ENCODE results near the gene CDH4. TPM values are rescaled to one million over a fixed set of nuclear protein-coding genes. Genes with fewer than 3 reads are reported as not detected.

CDH4 gene
- total and polyA plus RNA-seq, 2 of the 8 experiments (the other 6 are each of a cell fraction or from before 2014, with no cell fraction given), result 4.3 to 7.9 TPM

DNA sequence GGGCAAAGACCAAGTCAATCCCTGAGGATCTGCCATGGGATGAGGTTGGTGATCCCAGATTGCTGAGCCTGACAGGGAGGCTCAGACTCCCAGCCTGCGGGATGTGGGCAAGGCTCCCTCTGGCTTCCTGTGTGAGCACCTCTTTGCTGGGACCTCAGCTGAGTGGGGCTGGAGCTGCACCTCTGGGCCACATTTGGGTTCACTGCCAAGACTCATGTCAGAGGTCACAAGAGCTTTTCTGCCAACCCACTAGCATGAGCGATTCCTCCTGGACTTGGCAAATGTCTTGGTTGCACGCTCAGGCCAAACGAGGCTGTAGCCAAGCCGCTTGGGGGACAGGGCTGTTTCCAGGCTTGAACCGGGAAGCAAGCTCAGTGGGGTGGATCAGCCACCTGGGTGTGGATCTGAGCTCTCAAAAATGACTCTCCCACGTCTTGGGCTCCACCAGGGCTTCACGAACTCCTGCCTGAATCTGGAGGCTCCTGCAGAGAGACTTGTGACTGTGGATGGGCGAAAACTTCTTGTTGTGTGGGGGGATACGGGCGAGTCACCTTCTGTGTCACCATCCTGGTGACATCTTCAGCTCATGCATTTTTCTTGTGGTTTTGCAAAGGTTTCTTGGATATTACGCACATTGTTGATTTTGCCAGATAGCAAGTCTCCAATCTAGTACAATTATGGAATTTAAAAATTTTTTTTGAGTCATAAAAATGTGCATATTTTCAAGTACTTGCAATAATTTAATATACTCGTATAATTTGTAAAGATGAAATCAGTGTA is 359.5 kb downstream of the CDH4 start:
- Histone ChIP-seq H4K91ac (replicated peaks; ENCODE audit: insufficient read length, low read length) (no peak overlapping the region), H2AK5ac (ENCODE audit: low read depth, low read length) (no peak overlapping the region), H4K20me1 (replicated peaks in 1 of 2; ENCODE audit: control insufficient read depth in 1 of 2, insufficient read depth in 2 of 2, low read length in 2 of 2) (peaks cover 2% of the 10 kb centered on the region in 2 experiments), H2BK12ac (ENCODE audit: low read depth, low read length) (no peak overlapping the region), H3K9me3 (ENCODE audit: insufficient read depth in 2 of 2, low read depth in 1 of 2, low read length in 1 of 2) (peaks cover 8 to 11% of the 10 kb centered on the region in 2 experiments), H3K4me2 (ENCODE audit: insufficient read depth in 1 of 2, low read depth in 2 of 2, low read length in 2 of 2) (no peak overlapping the region), H3K9ac (replicated peaks in 1 of 4; ENCODE audit: extremely low read depth in 1 of 4, low read depth in 3 of 4, low read length in 3 of 4) (no peak overlapping the region), H3K23me2 (ENCODE audit: low read depth, low read length) (no peaks in the 10 kb centered on the region), H3K18ac (ENCODE audit: extremely low read depth, low read length) (no peak overlapping the region), H2BK15ac (ENCODE audit: low read length) (no peak overlapping the region), H2BK120ac (replicated peaks; ENCODE audit: low read depth, low read length) (no peak overlapping the region), H3K27me3 (replicated peaks in 1 of 4; ENCODE audit: control insufficient read depth in 3 of 4, extremely low read depth in 1 of 4, insufficient read depth in 3 of 4, low read length in 3 of 4) (peaks cover 0 to 7% (median 3%) of the 10 kb centered on the region in 4 experiments; a peak in 2 of 7 replicates), H3K4me3 (ENCODE audit: extremely low read depth in 1 of 4, insufficient read depth in 2 of 4, low read depth in 3 of 4, low read length in 4 of 4) (no peak overlapping the region), H3K4ac (replicated peaks; ENCODE audit: insufficient read length, low read depth, low read length) (no peak overlapping the region), H2BK5ac (ENCODE audit: low read depth, low read length) (no peak overlapping the region), H3K79me2 (ENCODE audit: control insufficient read depth in 1 of 2, insufficient read depth in 2 of 2, low read length in 2 of 2) (no peaks in the 10 kb centered on the region), H3K79me1 (ENCODE audit: low read depth, low read length) (no peaks in the 10 kb centered on the region), H3K14ac (ENCODE audit: insufficient read length) (no peak overlapping the region), H4K8ac (ENCODE audit: extremely low read depth, insufficient read depth, low read length) (no peak overlapping the region), H3K56ac (replicated peaks; ENCODE audit: insufficient read length, low read depth, low read length) (no peak overlapping the region), H4K5ac (ENCODE audit: insufficient read length, low read depth, low read length) (no peak overlapping the region), H3K23ac (ENCODE audit: insufficient read length) (no peak overlapping the region), H3K27ac (ENCODE audit: low read depth, low read length) (no peak overlapping the region), H3K4me1 (replicated peaks in 1 of 4; ENCODE audit: control insufficient read depth in 3 of 4, insufficient read depth in 4 of 4, low read length in 3 of 4) (no peaks in the 10 kb centered on the region), H2BK20ac (ENCODE audit: low read length) (no peak overlapping the region), H3K36me3 (ENCODE audit: control insufficient read depth in 2 of 4, insufficient read depth in 4 of 4, low read length in 3 of 4) (no peaks in the 10 kb centered on the region; a peak in 1 of 8 replicates), H2AFZ (ENCODE audit: low read length) (no peak overlapping the region)
- no peak for FAIRE-seq
- TF ChIP-seq NANOG (IDR thresholded peaks at IDR 0.05; ENCODE audit: insufficient read depth, low read depth, low read length, poor library complexity, severe bottlenecking) (no peak), SP2 (IDR thresholded peaks at IDR 0.05; ENCODE audit: low read length) (no peak), E2F6 (IDR thresholded peaks at IDR 0.05) (no peak), ZNF274 (IDR thresholded peaks at IDR 0.05; ENCODE audit: borderline replicate concordance, extremely low read depth, low read length) (no peak)
- WGBS, 2 experiments (ENCODE audit: extremely low coverage in 1 of 2, insufficient coverage in 1 of 2, insufficient read length in 1 of 2, insufficient replicate concordance in 2 of 2, low coverage in 1 of 2, low lambda C conversion rate in 2 of 2, missing lambda C conversion rate in 1 of 2), result 80% methylated on average over 13 of the region's 13 CpGs; no CpG with 5 or more reads in 1 of the 2 experiments
- POLR2A ChIA-PET (ENCODE audit: partially characterized antibody), result no interaction called here
- CTCF ChIA-PET (ENCODE audit: partially characterized antibody), result interaction anchor here (1.2 to 1.9 kb wide), 2 partner anchors 12 to 16 kb away, joined by 3 to 10 read pairs; no protein-coding TSS in a partner anchor
- DNase-seq (ENCODE audit: low read depth in 1 of 2, low spot score in 2 of 2), result no peak

All from H1 (cell line).